Activated T-cell treated with anti-CD3 and anti-CD28 coated beads for 24 hours (primary cell): ENCODE results near the gene SERPIND1.
"Not testable (repeated sequence)": the region's sequence is repeated elsewhere in the genome, so short reads cannot be mapped to it uniquely, and the experiment has no call there.

ENCODE experiments used
- DNase-seq: peaks from one replicate; pipeline ENCODE4 v3.0.0-alpha.2; 2020; ENCODE audit warnings: low read depth

SERPIND1 gene

DNA sequence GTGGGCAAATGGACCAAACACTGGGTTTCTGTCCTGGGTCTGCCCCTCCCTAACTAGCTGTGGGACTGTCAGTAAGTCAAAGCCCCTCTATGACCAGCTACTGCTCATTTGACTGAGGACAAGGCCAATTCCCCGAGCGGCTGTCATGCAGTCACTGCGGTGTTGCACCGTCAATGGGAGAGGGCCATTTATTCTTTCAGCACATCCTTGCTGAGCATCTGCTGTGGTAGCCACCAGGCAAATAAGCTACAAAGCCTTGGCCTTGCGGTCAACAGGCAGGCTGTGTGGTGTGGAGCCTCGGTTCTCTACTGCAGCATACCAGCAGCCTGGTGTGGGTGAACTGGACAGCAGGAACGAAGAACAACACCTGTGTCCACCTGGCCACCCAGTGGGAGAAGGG lies 25.8 kb upstream of the SERPIND1 start:
- no peak for DNase-seq

DNA sequence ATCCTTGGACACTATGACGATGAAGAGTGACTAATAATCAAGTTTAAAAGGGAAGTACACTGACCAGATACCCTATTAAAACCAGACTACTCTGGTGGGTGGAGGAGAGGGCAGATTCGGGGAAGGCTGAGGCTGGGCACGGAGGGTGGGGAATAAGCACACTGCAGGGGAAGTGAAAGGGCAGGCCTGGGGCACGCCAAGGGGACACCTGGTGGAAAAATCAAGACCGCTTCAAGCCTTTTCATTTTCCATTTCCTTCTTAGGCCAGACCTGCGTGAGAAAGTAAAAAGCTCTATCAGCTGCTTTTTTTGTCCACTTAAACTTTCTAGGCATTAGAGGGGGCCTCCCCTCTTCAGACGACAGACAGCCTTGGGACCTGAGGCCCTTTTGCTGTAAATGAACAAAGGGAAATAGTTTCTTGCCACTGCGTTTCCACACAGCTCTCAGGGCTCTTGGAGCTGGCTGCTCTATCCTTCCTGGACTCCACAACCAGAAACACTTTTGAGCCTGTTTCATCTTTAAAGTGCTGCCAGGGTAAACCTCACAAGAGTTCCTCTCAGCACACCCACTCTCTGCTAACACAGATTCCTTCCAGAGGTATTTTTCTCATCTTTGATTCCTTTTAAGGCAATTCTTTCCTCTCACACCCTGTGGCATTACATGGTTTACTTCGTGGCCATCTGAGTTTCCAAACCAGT lies 25.0 kb upstream of the SERPIND1 start:
- no peak for DNase-seq

DNA sequence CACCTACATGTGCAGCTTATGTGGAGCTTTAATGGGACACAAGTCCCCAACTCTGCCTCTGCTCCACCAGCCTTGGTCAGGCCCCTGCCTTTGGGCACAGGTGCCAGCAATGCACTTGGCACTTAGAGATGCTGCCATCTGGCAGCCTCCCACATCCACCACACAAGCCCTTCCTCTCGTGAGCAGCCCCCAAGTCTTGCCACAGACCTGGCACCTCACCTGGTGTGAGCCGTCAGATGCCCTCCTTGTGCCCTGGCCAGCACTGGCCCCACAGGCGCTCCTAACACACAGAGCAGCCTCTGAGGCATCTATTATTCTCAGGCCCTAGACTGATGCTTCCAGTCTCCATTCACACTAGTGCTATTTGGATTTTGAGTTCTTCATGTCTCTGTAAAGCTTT lies 24.5 kb upstream of the SERPIND1 start:
- no peak for DNase-seq

DNA sequence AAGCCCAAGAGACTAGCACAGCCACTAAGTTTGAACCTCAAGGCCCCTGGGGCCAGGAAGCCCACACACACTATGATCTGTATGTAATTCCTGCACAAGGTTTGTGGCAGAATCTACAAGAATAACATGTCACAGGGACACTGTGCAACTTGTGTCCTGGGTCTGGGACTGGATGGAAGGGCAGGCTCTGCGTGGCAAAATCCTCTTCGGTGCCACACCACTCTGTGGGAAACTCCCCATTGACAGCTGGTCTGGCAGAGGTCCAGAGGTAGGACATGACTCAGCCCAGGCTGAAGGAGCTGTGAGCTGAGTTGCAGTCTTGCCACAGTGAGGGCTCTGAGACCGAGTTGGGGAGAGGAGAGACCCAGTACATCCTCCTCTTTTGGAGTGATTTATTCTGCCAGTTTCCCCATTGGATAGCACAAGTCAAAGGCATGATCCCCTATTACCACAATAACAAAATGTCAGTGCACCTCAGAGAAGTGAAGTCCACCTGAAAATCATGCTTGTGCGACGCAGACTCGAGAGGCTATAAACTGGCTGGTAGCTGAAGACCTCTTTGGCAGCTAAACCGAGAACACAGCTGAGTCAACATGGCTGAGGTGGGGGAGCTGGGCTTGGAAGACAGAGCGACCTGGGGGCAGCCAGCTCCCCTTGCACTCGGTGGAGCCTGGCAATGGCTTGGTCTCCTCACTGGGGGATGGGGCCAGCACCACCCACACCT lies 23.3 kb upstream of the SERPIND1 start:
- peak; percentile 6 for DNase-seq

DNA sequence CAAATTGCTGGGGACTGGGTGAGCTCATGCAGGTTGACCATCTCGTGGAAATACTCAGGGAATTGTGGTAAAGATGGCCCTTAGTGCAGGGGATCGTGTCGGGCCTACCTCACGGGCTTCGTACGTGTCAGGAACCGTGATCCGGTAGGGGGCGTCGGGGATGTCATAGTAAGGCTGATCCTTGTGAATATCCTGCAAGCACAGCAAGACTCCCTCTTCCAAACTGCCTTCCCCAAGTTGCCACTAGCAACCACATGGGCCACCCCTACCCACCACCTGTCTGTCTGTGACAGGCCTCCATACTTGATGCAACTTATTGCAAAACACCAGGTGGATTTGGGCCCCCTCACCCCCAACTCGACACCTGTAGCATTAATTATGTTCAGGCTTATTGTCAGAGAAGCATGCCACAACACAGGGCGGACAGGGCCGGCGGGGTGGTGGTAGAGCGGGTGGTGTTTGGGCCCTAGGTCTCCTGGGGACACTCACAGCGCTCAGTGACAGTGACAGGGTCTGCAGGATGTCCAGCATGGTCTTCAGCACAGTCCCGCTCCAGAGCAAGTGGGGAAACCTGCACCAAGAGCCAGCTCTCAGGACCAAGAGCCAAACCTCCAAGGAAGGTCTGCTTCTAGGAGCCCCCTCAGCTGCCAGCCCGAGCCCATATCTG lies 22.6 kb upstream of the SERPIND1 start:
- no peak for DNase-seq

DNA sequence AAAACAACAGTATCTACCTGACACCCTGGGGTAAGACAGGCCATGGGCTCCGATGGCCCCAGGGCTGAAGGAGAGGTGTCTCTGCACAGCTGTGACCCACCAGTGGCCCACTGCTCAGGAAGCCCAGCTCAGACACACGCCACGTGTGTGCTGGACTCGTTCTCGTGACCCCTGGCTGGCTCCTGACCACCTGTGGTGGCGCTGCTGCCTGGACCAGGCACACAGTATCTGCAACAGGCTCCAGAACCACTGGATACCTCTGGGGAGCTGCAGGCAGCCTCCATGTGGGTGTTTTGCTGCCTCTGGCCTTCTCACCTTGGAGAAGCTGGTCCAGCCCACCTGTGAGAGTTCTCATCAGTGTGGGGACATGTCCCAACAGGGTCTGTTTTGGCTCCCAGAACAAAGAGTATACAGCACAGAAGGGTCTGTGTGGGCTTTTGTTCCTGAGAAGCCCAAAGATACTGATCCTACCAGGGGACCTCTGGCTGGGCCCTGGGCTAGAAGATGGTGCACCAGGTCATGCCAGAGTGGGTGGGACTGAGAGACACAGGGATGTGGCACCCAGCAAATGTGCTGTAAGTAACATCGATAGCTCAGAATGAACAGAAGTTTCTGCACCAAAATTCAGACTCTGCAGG lies 21.7 kb upstream of the SERPIND1 start:
- DNase-seq, result no peak

DNA sequence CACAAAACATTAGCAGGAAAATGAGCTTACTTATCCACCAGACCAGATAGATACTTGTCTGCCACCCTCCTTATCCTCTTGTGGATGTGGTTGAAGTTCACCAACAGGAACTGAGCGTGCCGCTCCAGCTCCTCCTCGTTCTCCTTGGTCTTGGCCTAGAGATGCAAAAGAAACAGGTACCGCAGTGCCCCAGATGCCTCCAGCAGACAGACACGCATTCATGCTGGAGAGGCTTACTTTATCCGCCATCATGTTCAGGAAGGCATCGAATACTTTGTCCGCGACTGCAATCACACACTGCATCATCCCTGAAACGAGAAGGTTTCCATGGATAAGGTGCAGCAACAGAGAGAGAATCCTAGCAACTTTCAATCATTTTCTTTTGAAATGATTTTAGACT lies 21.0 kb upstream of the SERPIND1 start:
- DNase-seq, result no peak

DNA sequence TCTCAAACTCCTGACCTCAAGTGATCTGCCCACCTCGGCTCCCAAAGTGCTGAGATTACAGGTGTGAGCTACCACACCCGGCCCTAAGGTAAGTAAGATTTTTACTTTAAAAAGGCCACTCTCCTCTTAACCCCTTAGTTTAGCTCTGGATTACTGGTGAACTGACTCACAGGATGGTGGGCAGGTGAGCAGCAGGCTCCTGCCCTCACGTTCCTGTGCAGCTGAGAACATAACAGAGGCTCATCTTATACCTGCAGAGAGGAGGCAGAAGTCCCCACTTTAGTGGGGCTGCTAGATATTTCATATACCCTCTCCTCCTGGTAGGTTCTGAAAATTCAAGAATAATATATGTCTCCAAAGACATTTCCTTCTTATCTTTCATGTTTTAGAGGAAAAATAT lies 17.1 kb upstream of the SERPIND1 start:
- DNase-seq, result no peak

DNA sequence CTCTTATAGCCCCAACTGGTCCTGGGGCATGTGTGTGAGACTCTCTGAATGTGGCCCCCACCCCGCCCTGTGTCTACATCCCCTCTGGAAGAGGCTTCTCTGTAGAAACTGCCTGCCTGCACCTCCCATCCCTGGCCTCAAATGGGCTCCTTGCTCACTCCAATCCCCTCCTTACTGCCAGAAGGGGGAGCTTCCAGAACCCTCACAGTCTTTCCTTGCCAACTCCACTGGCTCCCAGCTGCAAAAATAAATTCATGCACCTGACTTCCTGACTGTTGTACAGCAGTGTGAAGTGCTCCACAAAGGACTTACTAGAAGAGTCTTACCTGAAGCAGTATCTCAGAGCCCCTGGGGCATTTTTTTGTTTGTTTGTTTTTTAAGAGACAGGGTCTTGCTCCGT lies 15.2 kb upstream of the SERPIND1 start:
- DNase-seq, result no peak

DNA sequence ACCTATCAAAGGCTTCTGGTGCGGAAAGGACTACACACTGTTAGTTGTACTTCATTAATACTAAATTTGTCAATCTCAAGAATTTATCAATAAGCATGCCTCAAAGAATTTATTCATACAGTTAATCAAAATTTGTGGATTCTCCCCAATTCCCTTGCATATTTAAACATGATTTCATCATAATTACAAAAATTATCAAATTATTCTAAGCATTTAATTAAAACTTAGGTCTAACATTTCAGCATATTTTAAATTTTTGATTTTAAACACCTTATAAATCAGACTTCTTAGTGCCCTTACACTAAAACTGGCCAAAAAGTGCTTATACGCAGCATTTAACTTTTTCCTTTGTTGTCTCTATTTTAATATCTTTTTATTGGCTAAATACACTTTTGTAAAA lies 13.8 kb upstream of the SERPIND1 start:
- DNase-seq, result no peak

DNA sequence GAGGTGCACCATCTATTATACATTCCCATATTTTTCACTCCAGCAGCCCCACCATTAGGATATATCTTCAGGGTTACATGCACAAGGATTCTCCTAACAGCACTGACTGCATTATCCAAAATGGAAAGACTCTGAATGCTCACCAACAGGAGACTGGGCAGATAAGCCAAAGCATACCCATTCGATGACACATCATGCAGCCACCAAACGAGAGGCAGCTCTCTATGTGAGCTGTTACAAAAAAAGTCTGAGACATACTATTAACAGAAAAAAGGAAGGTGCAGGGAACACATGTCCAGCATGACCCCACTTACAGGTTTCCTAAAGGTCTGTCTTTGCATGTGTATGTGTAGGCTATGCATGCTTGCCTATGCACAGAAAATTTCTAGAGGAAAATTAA lies 12.4 kb upstream of the SERPIND1 start:
- DNase-seq, result no peak

DNA sequence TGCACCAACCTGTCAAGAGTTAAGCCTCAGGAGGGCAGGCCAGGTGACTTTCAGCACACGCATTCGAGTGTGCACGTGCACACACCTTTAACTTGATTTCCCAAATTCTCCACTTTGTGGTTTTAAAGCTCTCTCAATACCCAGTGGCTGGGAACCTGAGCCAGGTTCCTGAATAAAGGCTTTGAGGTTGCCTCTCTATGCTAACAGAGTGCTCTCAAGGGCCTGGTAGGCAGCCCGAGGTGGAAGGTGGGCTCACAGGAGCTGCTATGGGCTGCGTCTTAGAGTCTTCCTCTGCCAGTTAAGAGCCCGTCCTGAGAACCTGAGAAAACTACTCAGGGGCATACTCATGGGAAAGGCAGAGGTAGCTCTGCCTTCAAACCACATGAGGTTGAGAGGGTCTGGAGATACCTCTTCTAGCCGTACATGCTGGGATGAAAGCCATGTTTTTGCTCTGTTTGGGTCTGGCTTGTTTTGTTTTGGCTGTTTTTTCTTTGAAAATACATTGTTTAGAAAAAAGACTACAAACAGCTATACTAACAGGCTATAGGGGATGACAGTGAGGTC lies 11.6 kb upstream of the SERPIND1 start:
- DNase-seq, result no peak

DNA sequence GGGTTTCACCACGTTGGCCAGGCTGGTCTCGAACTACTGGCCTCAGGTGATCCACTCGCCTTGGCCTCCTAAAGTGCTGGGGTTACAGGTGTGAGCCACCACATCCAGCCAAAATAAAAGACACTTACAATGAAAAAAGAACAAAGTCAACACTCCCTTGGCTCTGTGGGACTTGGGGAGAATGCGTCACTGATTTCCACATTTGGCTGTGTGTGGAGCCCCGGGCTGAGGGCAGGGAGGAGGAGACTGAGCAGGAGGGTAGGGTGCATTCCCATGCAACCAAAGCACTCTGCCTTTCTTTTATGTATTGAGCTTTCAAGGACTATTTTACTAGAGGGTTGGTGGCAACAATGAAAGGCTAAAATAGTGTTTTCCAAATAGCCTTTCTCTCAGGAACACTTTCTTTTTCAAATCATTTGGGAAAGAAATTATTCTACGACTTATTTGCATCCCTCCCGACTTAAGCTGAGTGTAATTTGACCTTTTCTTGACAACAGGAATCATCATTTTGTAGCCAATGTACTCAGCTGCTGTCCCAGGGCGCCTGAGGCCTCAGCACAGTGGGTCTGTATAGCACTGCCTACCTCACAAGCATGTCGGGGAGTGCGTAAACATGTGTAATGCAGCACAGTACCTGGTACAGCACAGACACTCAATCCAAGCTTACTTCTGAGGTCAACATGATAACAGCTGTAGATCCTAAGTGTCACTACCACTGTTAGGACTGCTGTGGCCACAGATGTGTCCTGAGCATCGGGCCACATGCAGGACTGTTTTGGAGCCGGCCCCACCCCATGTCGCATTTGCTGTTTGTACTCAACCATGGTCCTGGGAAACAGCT lies 10.1 kb upstream of the SERPIND1 start:
- no peak for DNase-seq

DNA sequence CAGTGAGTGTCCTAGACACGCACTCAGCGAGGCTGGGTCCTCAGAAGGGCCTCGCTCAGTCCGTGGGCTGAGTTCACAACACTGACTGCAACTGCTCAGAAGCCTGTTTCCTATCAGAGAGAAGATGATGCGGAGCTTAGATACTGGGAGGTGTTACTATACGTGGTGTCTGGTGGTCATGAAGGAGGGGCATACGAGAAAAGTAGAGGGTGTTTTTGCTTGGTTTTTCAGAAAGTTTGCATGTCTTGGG lies 9.5 kb upstream of the SERPIND1 start:
- DNase-seq, result no peak

DNA sequence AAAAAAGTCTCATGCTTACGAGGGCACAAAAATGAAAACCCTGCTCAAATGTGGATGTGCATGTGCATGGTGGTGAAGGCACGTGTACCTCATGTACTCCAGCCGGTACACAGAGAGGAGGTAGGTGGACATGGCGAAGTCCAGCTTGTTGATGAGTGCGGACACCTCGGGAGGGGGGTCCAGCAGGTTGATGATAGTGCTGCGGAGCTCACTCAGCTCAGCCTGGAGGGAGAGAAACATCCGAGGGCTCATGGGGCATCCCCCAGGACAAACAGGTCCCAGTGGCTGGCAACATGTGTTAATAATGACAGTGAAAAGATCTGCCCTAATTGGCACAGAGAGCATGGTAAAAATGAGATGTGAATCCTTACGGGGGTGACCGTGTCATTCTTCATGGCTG lies 9.2 kb upstream of the SERPIND1 start:
- no peak for DNase-seq

DNA sequence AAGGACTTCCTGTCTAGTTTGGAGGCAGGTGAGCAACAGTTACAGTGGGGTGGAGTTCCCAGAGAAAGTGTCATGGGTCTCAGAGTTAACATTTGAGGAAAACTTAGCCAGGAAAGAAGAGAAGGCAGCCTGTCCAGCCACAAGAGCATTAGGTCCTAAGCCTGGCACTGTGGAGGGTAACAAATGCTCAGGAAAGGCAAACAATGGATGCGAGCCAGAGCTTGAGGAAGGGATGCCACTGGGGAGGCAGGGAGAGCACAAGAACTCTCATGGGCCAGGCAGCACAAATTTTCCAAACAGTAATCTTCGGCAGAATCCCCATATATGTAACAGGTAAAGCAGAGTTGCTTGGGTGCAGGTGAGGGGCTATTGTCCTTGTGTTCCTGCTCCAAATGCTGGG lies 8.0 kb upstream of the SERPIND1 start:
- DNase-seq, result no peak

DNA sequence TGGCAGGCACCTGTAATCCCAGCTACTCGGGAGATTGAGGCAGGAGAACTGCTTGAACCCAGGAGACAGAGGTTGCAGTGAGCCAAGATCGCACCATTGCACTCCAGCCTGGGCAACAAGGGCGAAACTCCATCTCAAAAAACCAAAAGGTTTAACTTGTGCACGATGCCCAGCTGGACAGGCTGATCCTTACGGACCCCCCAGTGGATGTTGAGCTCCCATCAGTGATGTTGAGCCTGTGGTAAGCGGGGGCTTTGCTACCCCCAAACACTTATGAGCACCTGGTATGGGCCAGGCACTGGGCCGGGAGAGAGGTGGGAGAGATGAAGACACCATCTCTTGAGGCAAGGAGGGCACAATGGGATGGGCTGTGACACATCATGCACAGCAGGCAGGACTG lies 7.4 kb upstream of the SERPIND1 start:
- no peak for DNase-seq

DNA sequence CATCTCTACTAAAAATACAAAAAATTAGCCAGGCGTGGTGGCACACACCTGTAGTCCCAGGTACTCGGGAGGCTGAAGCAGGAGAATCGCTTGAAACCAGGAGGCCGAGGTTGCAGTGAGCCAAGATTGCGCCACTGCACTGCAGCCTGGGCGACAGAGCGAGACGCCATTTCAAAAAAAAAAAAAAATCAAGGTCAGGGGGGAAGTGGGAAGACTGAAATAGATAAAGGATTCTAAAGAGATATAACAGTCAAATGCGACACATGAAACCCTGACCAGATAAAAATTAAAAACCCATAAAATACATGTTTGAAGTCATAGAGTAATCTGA lies 4.5 kb upstream of the SERPIND1 start:
- not testable (repeated sequence) for DNase-seq

DNA sequence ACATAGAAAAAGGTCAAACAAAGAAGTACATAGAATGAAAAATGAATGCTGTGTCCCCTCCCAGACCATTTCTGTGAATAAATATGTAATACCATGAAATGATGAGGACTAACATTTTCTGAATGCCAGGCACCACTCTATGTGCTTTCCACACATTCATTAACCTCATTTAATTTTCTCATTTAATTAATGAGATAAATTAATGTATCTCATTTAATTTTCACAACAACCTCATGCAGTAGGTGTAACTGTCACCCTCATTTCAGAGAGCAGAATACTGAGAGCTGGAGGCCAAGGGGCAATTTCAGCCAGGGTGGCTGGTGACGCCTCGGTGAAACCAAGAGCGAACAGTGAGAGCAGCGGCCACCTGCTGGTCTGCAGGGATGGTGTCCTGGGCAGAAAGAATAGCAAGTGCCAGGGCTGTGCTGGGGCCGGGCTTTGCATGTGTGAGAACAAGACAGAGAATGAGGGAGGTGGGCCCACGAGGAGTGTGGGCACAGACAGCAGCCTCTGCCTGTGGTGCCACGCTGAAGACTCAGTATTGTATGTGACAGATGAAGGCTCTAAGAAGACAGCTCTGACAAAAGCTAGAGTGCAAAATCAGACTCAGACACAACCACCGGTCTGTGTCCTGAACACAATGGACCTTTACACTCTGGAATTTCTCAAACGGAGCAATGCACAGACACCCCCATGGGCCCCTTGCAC lies 1.8 kb upstream of the SERPIND1 start:
- no peak for DNase-seq

DNA sequence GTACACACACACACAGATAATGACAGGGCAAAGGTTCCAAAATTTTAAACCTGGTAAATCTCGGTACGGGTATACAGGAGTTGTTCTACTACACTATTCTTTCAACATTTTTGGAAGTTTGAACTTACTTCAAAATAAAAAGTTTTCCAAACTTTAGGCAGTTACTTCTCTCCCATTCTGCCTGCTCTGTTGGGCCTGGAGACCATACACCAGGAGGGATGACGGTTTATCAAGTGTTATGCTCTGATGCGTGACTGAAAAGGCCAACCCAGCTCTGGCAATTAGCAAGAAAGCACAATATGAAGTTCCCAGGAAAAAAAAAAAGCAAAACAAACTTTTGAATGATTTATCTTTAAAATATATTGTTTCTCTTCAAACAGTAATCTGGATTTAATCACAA lies 969 bp downstream of the SERPIND1 start:
- no peak for DNase-seq

DNA sequence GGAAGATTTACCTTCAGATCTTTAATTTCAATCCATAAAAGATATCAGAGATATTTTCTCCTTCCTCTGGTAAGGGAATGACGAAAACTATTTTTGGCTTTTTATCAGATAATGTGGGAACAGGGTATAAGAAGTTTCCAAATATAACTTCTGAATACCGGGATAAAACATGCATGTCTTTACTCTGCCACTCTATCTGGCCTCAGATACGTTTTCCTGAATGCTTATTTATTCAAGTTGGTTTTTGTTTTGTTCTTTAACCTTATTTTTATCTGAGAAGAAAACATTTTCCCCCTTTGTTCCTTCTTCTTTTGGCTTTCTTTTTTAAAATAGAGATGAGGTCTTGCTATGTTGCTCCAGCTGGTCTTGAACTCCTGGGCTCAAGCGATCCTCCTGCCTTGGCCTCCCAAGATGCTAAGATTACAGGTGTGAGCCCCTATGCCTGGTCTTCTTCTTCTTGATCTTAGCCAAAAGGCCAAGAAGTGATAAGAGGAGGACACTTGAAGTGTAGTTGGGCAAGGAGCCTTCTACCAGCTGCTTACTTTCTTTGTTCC lies 1.5 kb downstream of the SERPIND1 start:
- no peak for DNase-seq
